SU-DHL-6 (cell line): ENCODE results near the gene SESTD1.

ENCODE experiments used
- H2AFZ ChIP-seq: fragments of 200-600 bp; sonication (generic); 2 replicates; pipeline ENCODE4 v1.6.1; 2014; ENCODE audit warnings: low read depth, mild to moderate bottlenecking, moderate library complexity, mixed read lengths, antibody characterized with exemption, low read length; ENCODE audit not compliant: severe bottlenecking
- H3F3A ChIP-seq: fragments of 200-600 bp; shearing (Covaris generic); 2 replicates; pipeline ENCODE4 v1.6.0; 2016; ENCODE audit warnings: antibody characterized with exemption, mild to moderate bottlenecking; ENCODE audit not compliant: insufficient read depth
- H3K27ac ChIP-seq: fragments of 200-600 bp; sonication (generic); 2 replicates; pipeline ENCODE4 v1.5.1; 2016; ENCODE audit warnings: low read depth, mild to moderate bottlenecking, low read length, moderate library complexity, mixed read lengths
- H3K27me3 ChIP-seq: fragments of 200-600 bp; sonication (generic), shearing (Covaris generic); 2 replicates; pipeline ENCODE4 v1.6.0; 2014; ENCODE audit warnings: mild to moderate bottlenecking, low read length
- H3K36me3 ChIP-seq: fragments of 200-600 bp; sonication (generic); 2 replicates; pipeline ENCODE4 v1.6.1; 2014; ENCODE audit warnings: mild to moderate bottlenecking, low read length, mixed read lengths
- H3K4me2 ChIP-seq: fragments of 300-600, 200-600 bp; shearing (Covaris generic), sonication (generic); 2 replicates; pipeline ENCODE4 v1.6.0; 2014; ENCODE audit warnings: low read length, low read depth, mild to moderate bottlenecking; ENCODE audit not compliant: poor library complexity, severe bottlenecking
- H3K4me3 ChIP-seq: fragments of 200-600 bp; sonication (generic); 2 replicates; pipeline ENCODE4 v1.5.1; 2014; ENCODE audit warnings: antibody characterized with exemption, low read length, mild to moderate bottlenecking, mixed read lengths; ENCODE audit not compliant: insufficient read depth, poor library complexity, severe bottlenecking
- H3K79me2 ChIP-seq: fragments of 200-600 bp; sonication (generic); 2 replicates; pipeline ENCODE4 v1.6.1; 2014; ENCODE audit warnings: mild to moderate bottlenecking, low read length, moderate library complexity; ENCODE audit not compliant: insufficient read depth
- H3K9ac ChIP-seq: fragments of 200-600 bp; sonication (generic); 2 replicates; pipeline ENCODE4 v1.7.0; 2014; ENCODE audit warnings: mild to moderate bottlenecking, low read length
- H3K9me2 ChIP-seq: fragments of 200-600 bp; sonication (generic); replicated peaks from 2 replicates; pipeline ENCODE4 v1.6.1; 2014; ENCODE audit warnings: low read length; ENCODE audit not compliant: insufficient read depth
- H3K9me3 ChIP-seq: fragments of 200-600 bp; sonication (generic); 2 replicates; pipeline ENCODE4 v1.6.1; 2014; ENCODE audit warnings: low read length, mixed read lengths; ENCODE audit not compliant: insufficient read depth
- H4K20me1 ChIP-seq: fragments of 200-600 bp; sonication (generic); 2 replicates; pipeline ENCODE4 v1.6.1; 2014; ENCODE audit warnings: low read depth, mild to moderate bottlenecking, antibody characterized with exemption, low read length, moderate library complexity, mixed read lengths
- CTCF ChIP-seq: fragments of 200-600 bp; sonication (generic); IDR thresholded peaks from one replicate; pipeline ENCODE4 v1.5.1; 2017; ENCODE audit warnings: antibody characterized with exemption, mild to moderate bottlenecking, low read length, moderate library complexity; ENCODE audit not compliant: insufficient read depth, poor library complexity, severe bottlenecking
- EZH2phosphoT487 ChIP-seq: fragments of 200-600 bp; sonication (generic), shearing (Covaris generic); conservative IDR thresholded peaks from 2 replicates; pipeline ENCODE4 v1.6.1; 2018; ENCODE audit warnings: mild to moderate bottlenecking, antibody characterized with exemption, low read length, moderate library complexity, mixed read lengths

The SESTD1 gene

GRCh38 chr2:179250848-179251504 is 13.7 kb downstream of the SESTD1 start:
- Histone ChIP-seq H3K36me3 (no peaks in the 10 kb centered on the region), H4K20me1 (no peaks in the 10 kb centered on the region), H3K79me2 (no peaks in the 10 kb centered on the region), H3K9ac (no peak overlapping the region), H3K9me2 (no peaks in the 10 kb centered on the region), H3K27me3 (no peaks in the 10 kb centered on the region), H2AFZ (no peak overlapping the region), H3K4me2 (no peak overlapping the region), H3K27ac (no peak overlapping the region), H3K4me3 (no peak overlapping the region), H3K9me3 (no peaks in the 10 kb centered on the region), H3F3A (no peaks in the 10 kb centered on the region)
- no peak for TF ChIP-seq CTCF
- TF ChIP-seq EZH2phosphoT487: no peak

GRCh38 chr2:179250095-179250494 is 14.5 kb downstream of the SESTD1 start:
- no peak for TF ChIP-seq EZH2phosphoT487
- no peak for TF ChIP-seq CTCF
- Histone ChIP-seq H3K9me2 (no peaks in the 10 kb centered on the region), H3K9me3 (no peaks in the 10 kb centered on the region), H3K4me2 (no peak overlapping the region), H3K4me3 (no peak overlapping the region), H3K27ac (no peak overlapping the region), H3K27me3 (no peaks in the 10 kb centered on the region), H3K36me3 (no peaks in the 10 kb centered on the region), H4K20me1 (no peaks in the 10 kb centered on the region), H3K9ac (no peak overlapping the region), H2AFZ (no peak overlapping the region), H3K79me2 (no peaks in the 10 kb centered on the region), H3F3A (no peaks in the 10 kb centered on the region)

- Histone ChIP-seq H2AFZ (no peak overlapping the region), H3K36me3 (no peaks in the 10 kb centered on the region), H4K20me1 (no peaks in the 10 kb centered on the region), H3K9me2 (no peaks in the 10 kb centered on the region), H3F3A (no peaks in the 10 kb centered on the region), H3K27ac (no peak overlapping the region), H3K79me2 (no peaks in the 10 kb centered on the region), H3K9ac (no peak overlapping the region), H3K27me3 (no peaks in the 10 kb centered on the region), H3K4me3 (no peak overlapping the region), H3K4me2 (no peak overlapping the region), H3K9me3 (no peaks in the 10 kb centered on the region)
- TF ChIP-seq CTCF (no peak), EZH2phosphoT487 (no peak)
Observed at GRCh38 chr2:179248024-179248348, 16.6 kb downstream of the SESTD1 start.
